HG03575 (cell line): Measurements from ENCODE around the gene PRR36.

Source experiments
- ATAC-seq: cut with Tn5 transposase; IDR thresholded peaks from one replicate; pipeline ENCODE4 v1.9.1; 2021; ENCODE audit not compliant: unreplicated experiment, insufficient number of reproducible peaks, low FRiP score; ENCODE audit errors: extremely low read depth

Gene PRR36

GRCh38 chr19:7877249-7877836, 3.2 kb upstream of the PRR36 start:
- ATAC-seq: no peak

DNA sequence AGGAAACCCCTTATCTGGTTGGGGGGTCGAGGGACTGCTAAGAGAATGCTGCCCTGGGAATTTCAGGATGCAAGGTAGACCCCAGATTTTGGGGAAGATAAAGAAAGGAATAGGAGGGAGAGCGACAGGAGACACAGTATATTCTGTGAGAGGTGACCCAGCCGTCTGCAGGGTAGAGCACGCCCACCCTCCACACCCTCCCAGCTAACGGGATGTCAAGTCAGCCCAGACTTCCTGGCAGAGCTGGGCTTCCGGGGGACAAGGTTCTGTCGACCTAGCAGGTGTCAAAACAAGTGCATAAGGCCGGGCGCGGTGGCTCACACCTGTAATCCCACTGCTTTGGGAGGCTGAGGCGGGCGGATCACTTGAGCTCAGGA, 695 bp upstream of the PRR36 start:
- no peak for ATAC-seq

GRCh38 chr19:7873304-7874075, 700 bp downstream of the PRR36 start:
- ATAC-seq: no peak

GRCh38 chr19:7872306-7873204, 1.6 kb downstream of the PRR36 start:
- no peak for ATAC-seq

DNA sequence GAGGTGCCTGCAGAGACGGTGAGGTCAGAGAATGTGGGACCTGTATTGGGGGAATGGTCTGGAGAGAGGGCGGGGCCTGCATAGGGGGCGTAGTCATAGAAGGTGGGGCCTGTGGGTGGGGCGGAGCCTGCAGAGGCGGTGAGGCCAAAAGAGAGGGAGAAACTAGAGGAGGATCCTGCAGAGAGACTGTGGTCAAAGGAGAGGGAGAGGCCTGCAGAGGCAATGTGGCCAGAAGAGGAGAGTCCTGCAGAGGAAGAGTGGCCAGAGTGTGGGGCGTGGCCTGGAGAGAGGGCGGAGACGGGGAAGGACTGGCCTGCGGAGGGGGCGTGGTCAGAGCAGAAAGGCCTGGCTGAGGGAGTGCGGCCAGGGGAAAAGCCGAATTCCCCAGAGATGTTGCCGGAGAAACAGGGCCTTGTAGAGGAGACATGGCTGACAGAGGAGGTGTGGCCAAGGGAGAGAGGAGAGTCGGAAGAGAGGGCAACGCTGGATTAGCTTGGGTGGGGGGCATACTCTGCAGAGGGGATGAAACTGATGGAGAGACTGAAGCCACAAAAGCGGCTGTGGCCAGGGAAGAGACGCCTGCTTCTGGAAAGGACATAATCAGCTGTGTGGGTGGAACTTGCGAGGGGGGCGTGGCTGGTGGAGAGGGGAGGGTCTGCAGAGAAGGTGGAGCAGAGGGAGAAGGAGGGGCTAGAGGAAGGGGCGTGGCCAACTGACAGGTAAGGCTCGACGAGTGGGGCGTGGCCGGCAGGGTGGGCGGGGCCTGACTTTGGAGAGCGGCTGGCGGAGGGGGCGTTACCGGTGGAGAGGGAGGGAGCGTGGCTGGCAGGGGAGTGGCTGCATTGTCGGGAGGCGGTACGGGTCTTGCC, 2.5 kb downstream of the PRR36 start:
- ATAC-seq: no peak

DNA sequence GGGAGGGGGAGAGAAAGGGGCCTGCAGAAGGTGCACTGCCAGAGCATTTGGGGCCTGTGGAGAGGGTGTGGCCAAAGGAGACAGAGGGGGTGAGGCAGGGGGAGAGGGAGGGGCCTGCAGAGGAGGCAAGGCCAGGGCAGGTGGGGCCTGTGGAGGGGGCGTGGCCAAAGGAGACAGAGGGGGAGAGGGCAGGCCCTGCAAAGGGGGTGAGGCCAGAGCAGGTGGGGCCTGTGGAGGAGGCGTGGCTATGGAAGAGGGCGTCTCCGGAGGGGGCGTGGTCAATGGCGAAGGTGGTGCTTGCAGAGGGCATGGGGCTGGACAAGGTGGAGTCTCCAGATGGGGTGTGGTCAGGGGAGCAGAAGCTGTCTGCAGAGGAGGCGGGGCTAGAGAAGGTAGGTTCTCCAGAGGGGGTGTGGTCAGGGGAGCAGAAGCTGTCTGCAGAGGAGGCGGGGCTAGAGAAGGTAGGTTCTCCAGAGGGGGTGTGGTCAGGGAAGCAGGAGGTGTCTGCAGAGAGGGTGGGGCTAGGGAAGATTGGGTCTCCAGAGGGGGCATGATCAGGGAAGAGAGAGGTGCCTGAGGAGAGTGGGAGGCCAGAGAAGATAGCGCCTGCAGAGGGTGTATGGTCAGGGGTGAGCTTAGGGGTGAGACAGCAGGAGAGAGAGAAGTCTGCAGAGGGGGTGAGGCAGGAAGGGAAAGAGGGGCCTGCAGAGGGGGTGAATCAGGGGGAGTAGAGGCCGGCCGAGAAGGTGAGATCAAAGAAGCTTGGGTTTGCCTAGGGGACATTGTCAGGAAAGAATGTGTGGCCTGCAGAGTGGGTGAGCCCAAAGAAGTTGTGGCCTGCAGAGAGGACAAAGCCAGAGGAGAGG, 3.4 kb downstream of the PRR36 start:
- no peak for ATAC-seq

- no peak for ATAC-seq
These were observed 4.2 kb downstream of the PRR36 start for GRCh38 chr19:7869910-7870511.

DNA sequence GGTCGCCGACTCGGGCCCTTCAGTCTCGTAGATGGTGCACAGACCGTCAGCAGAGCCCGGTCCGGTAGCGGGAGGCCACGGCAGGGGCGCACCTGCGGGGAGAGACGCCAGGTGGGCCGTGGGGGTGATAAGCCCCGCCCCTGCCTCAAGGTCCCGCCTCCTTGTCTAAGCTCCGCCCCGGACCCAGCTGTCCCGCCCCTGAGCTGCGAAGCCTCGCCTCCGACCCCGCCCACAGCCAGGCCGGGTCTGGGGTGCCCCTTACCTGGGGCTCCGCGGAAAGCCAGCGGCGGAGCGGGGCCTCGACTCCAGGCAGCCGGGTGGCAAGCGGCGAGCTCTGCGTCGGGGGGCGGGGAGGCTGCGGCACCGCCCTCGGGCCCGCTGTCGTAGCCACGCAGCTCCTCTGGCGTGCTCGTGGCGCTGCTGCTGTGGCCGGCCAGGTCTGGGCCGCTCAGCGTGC, 4.7 kb downstream of the PRR36 start:
- ATAC-seq: no peak

GRCh38 chr19:7868671-7869452, 5.3 kb downstream of the PRR36 start:
- ATAC-seq: no peak

GRCh38 chr19:7868326-7868670, 5.9 kb downstream of the PRR36 start:
- no peak for ATAC-seq

- ATAC-seq: no peak
These were observed 6.9 kb downstream of the PRR36 start for GRCh38 chr19:7867092-7867844.

- no peak for ATAC-seq
These were observed 7.6 kb downstream of the PRR36 start for GRCh38 chr19:7866399-7867091.

GRCh38 chr19:7865262-7865911, 8.8 kb downstream of the PRR36 start:
- no peak for ATAC-seq

GRCh38 chr19:7864690-7865074, 9.5 kb downstream of the PRR36 start:
- ATAC-seq: no peak

- ATAC-seq: no peak
These were observed 10.1 kb downstream of the PRR36 start for GRCh38 chr19:7863971-7864689.
